A673 (cell line): ENCODE results near the gene ACAP2. TPM values are rescaled to one million over a fixed set of nuclear protein-coding genes. Genes with fewer than 3 reads are reported as not detected.
"Not testable (repeated sequence)": the region's sequence is repeated elsewhere in the genome, so short reads cannot be mapped to it uniquely, and the experiment has no call there.

Experiments used
- BruUV-seq: library from RNA; stranded (reverse); fragments of 400-500 nt; replicated peaks from 2 replicates; lab custom pipeline; 2021; lab: Mats Ljungman, UMichigan
- CTCF ChIA-PET: fragments of 300-600 bp; sonication (Branson Sonifier 250); formaldehyde crosslinking; loops from one replicate; lab custom pipeline; 2022; ENCODE audit warnings: antibody characterized with exemption; lab: Charles Lee
- POLR2A ChIA-PET: fragments of 300-600 bp; sonication (Branson Sonifier 250); formaldehyde crosslinking; loops from one replicate; lab custom pipeline; 2022; ENCODE audit warnings: antibody characterized with exemption; ENCODE audit not compliant: low non-redundant PET; lab: Charles Lee
- DNase-seq: peaks from one replicate; pipeline ENCODE4 v3.0.0-alpha.2; 2015; ENCODE audit warnings: low spot score
- H3K27ac ChIP-seq: fragments of 200-600 bp; sonication (generic); 2 replicates; pipeline ENCODE4 v1.5.1; 2016; ENCODE audit warnings: mixed run types, low read depth, mild to moderate bottlenecking, mixed read lengths, antibody characterized with exemption, low read length; ENCODE audit not compliant: poor library complexity, severe bottlenecking
- H3K27me3 ChIP-seq: fragments of 200-600 bp; sonication (generic); replicated peaks from 2 replicates; pipeline ENCODE4 v1.6.1; 2017; ENCODE audit warnings: mixed run types, low read depth, mild to moderate bottlenecking, mixed read lengths, antibody characterized with exemption, low read length; ENCODE audit not compliant: insufficient read depth, poor library complexity
- H3K36me3 ChIP-seq: fragments of 200-600 bp; sonication (generic); 2 replicates; pipeline ENCODE4 v1.6.1; 2016; ENCODE audit warnings: mixed run types, mild to moderate bottlenecking, mixed read lengths, antibody characterized with exemption, low read length; ENCODE audit not compliant: insufficient read depth, poor library complexity, severe bottlenecking
- H3K4me1 ChIP-seq: fragments of 200-600 bp; sonication (generic); 2 replicates; pipeline ENCODE4 v1.6.1; 2017; ENCODE audit warnings: mixed run types, mild to moderate bottlenecking, mixed read lengths, antibody characterized with exemption, low read length; ENCODE audit not compliant: insufficient read depth, poor library complexity, severe bottlenecking
- H3K4me3 ChIP-seq: fragments of 200-600 bp; sonication (generic); 2 replicates; pipeline ENCODE4 v1.5.1; 2016; ENCODE audit warnings: low read depth, mixed run types, mild to moderate bottlenecking, mixed read lengths, low read length; ENCODE audit not compliant: poor library complexity, severe bottlenecking
- H3K9me3 ChIP-seq: fragments of 200-600 bp; sonication (generic); 2 replicates; pipeline ENCODE4 v1.6.1; 2016; ENCODE audit warnings: mixed run types, low read depth, mild to moderate bottlenecking, mixed read lengths, antibody characterized with exemption, low read length; ENCODE audit not compliant: poor library complexity, severe bottlenecking
- EZH2 ChIP-seq: fragments of 200-600 bp; sonication (generic); IDR thresholded peaks from 2 replicates; pipeline ENCODE4 v1.6.1; 2017; ENCODE audit warnings: borderline replicate concordance, low read depth, mild to moderate bottlenecking, mixed read lengths, antibody characterized with exemption, low read length; ENCODE audit not compliant: poor library complexity, severe bottlenecking
- intact Hi-C: fragments of 100-400 bp; cut with micrococcal nuclease; formaldehyde crosslinking; loops from one replicate; pipeline ENCODE4 v1.10.0; 2022; ENCODE audit not compliant: unreplicated experiment
- total RNA-seq: library from RNA; stranded (reverse); gene quantifications from 2 replicates; pipeline ENCODE4 v1.2.3, GENCODE V29; 2021
- TF ChIP-seq, protein P1 (sequence below): fragments of 300-800, 200-600 bp; sonication (generic); conservative IDR thresholded peaks from 2 replicates; pipeline ENCODE4 v1.5.1; 2017; ENCODE audit warnings: low read depth, mild to moderate bottlenecking, antibody characterized with exemption, low read length, moderate library complexity, mixed read lengths

Gene ACAP2
- total RNA-seq, 1 experiment from 2014 or later: 47.4 TPM

DNA sequence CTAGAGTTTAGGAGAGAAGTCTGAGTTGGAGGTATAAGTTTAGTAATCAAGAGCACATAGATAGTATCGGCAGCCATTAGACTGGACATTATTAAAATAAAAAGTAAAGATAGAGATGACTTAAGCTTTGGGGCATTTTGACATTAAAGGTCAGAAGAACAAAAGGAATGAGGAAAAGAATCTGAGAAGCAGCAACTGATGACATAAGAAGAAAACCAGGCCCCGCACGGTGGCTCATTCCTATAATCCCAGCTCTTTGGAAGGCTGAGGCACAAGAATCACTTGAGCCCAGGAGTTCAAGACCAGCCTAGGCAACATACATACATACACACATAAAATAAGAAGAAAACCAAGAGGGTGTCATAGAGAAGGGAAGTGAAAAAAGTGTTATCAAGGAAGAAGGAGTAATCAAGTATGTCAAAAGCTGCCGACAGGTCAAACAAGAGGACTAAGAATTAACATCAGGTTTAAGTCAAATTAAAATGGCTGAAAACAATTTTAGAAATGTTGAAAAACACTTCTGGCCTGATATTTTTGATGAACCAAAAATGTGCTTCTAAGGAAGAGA, 38.9 kb downstream of the ACAP2 start:
- no peak for DNase-seq
- CTCF ChIA-PET: no interaction called here
- no peaks in the 10 kb centered on the region for H3K9me3 ChIP-seq
- POLR2A ChIA-PET: no interaction called here
- BruUV-seq: no TSS peak
- peaks cover 7% of the 10 kb centered on the region for H3K4me1 ChIP-seq
- H3K4me3 ChIP-seq: no peak overlapping the region
- H3K27ac ChIP-seq: no peak overlapping the region
- no peaks in the 10 kb centered on the region for H3K36me3 ChIP-seq
- H3K27me3 ChIP-seq: no peaks in the 10 kb centered on the region
- intact Hi-C loops: no loop called here
- no peak for TF ChIP-seq EZH2
- TF ChIP-seq, protein P1, sequence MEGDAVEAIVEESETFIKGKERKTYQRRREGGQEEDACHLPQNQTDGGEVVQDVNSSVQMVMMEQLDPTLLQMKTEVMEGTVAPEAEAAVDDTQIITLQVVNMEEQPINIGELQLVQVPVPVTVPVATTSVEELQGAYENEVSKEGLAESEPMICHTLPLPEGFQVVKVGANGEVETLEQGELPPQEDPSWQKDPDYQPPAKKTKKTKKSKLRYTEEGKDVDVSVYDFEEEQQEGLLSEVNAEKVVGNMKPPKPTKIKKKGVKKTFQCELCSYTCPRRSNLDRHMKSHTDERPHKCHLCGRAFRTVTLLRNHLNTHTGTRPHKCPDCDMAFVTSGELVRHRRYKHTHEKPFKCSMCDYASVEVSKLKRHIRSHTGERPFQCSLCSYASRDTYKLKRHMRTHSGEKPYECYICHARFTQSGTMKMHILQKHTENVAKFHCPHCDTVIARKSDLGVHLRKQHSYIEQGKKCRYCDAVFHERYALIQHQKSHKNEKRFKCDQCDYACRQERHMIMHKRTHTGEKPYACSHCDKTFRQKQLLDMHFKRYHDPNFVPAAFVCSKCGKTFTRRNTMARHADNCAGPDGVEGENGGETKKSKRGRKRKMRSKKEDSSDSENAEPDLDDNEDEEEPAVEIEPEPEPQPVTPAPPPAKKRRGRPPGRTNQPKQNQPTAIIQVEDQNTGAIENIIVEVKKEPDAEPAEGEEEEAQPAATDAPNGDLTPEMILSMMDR: no peak

DNA sequence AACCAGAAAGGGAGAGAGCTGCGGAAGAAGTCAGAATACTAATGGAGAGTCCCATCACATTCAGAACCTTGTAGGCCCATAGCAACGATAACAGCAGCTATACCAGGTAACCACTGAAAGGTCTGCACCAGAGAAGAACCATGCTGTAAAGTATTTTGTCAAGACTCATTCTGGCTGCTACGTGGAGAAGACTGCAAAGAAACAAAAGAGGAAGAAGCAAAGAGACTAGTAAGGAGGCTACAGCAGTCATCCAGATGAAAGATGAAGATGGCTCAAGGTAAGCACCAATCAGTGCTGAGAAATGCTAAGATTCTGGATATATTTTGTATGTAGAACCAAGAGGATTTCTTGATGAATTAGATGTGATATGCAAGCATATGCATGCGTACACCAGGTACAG, 39.6 kb downstream of the ACAP2 start:
- BruUV-seq: no TSS peak
- H3K27ac ChIP-seq: no peak overlapping the region
- H3K27me3 ChIP-seq: no peaks in the 10 kb centered on the region
- H3K4me1 ChIP-seq: peaks cover 7% of the 10 kb centered on the region
- no peaks in the 10 kb centered on the region for H3K36me3 ChIP-seq
- no peak for TF ChIP-seq EZH2
- TF ChIP-seq, protein P1: no peak
- POLR2A ChIA-PET: no interaction called here
- no peak overlapping the region for H3K4me3 ChIP-seq
- intact Hi-C loops: no loop called here
- DNase-seq: no peak
- CTCF ChIA-PET: no interaction called here
- no peaks in the 10 kb centered on the region for H3K9me3 ChIP-seq

DNA sequence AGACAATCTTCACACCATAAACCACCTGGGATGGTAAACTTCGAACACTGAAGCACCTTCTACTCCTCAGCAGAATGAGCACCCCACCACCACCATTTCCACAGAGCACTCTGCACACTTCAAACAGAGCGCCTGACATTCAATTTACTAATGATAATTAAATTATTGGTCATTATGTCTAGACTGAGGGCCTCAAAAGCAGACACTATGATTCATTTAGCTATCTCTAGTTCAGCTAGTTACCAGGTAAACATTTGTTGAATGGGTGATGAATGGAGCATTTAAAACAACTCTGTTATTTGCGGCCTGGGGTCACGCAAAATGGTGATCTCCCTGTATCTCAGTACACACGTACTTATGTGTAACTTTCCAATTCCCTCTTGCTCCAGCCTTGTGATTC, 40.9 kb downstream of the ACAP2 start:
- CTCF ChIA-PET: no interaction called here
- POLR2A ChIA-PET: no interaction called here
- no TSS peak for BruUV-seq

DNA sequence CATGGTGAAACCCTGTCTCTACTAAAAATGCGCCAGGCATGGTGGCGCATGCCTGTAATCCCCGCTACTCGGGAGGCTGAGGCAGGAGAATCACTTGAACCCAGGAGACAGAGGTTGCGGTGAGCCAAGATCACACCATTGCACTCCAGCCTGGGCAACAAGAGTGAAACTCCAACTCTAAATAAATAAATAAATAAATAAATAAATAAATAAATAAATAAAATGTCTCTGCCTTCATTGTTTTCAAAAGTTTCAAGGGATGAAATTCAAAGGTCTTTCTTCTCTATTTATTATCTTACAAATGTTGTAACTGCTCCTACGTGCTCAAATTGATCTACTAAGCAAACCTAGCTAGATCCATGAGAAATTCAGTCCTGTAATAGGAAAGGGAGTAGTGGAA, 44.4 kb downstream of the ACAP2 start:
- H3K27ac ChIP-seq, CTCF ChIA-PET, H3K9me3 ChIP-seq, POLR2A ChIA-PET, intact Hi-C loops, H3K27me3 ChIP-seq, H3K4me3 ChIP-seq, DNase-seq, H3K36me3 ChIP-seq, BruUV-seq: not testable (repeated sequence)
- H3K4me1 ChIP-seq: peaks cover 20% of the 10 kb centered on the region

More for the DNA sequence above, 40.9 kb downstream of the ACAP2 start:
- TF ChIP-seq EZH2: no peak
- TF ChIP-seq, protein P1: no peak
- intact Hi-C loops: no loop called here
- no peak for DNase-seq
- no peaks in the 10 kb centered on the region for H3K27me3 ChIP-seq
- H3K4me3 ChIP-seq: no peak overlapping the region
- H3K9me3 ChIP-seq: no peaks in the 10 kb centered on the region
- no peak overlapping the region for H3K27ac ChIP-seq
- no peaks in the 10 kb centered on the region for H3K36me3 ChIP-seq
- peaks cover 17% of the 10 kb centered on the region for H3K4me1 ChIP-seq
